HG03460 (cell line): ENCODE results near the gene TRMU.
"Not testable (repeated sequence)": the region's sequence is repeated elsewhere in the genome, so short reads cannot be mapped to it uniquely, and the experiment has no call there.

Source experiments
- ATAC-seq: cut with Tn5 transposase; IDR thresholded peaks from one replicate; pipeline ENCODE4 v1.9.1; 2021; ENCODE audit not compliant: unreplicated experiment

The TRMU gene

GRCh38 chr22:46382524-46382923, 47.0 kb downstream of the TRMU start:
- ATAC-seq = no peak

GRCh38 chr22:46386312-46386711, 50.8 kb downstream of the TRMU start:
- ATAC-seq = no peak

GRCh38 chr22:46387748-46388147, 52.2 kb downstream of the TRMU start:
- ATAC-seq = no peak

- no peak for ATAC-seq
Measured at GRCh38 chr22:46388647-46389046, 53.1 kb downstream of the TRMU start.

- no peak for ATAC-seq
Measured at GRCh38 chr22:46389081-46389480, 53.6 kb downstream of the TRMU start.

GRCh38 chr22:46390105-46390651, 54.7 kb downstream of the TRMU start:
- no peak for ATAC-seq

GRCh38 chr22:46390652-46391301, 55.3 kb downstream of the TRMU start:
- no peak for ATAC-seq

GRCh38 chr22:46391486-46392136, 56.1 kb downstream of the TRMU start:
- ATAC-seq = no peak

GRCh38 chr22:46392137-46392844, 56.8 kb downstream of the TRMU start:
- no peak for ATAC-seq

GRCh38 chr22:46393873-46394272, 58.4 kb downstream of the TRMU start:
- no peak for ATAC-seq

- no peak for ATAC-seq
Measured at GRCh38 chr22:46394622-46395021, 59.1 kb downstream of the TRMU start.

GRCh38 chr22:46395145-46395544, 59.6 kb downstream of the TRMU start:
- ATAC-seq = no peak

- ATAC-seq = not testable (repeated sequence)
Measured at GRCh38 chr22:46397049-46397448, 61.5 kb downstream of the TRMU start.

GRCh38 chr22:46397514-46397913, 62.0 kb downstream of the TRMU start:
- no peak for ATAC-seq

- ATAC-seq = no peak
Measured at GRCh38 chr22:46397951-46398350, 62.4 kb downstream of the TRMU start.

- ATAC-seq = no peak
Measured at GRCh38 chr22:46399251-46400024, 63.9 kb downstream of the TRMU start.

- ATAC-seq = no peak
Measured at GRCh38 chr22:46401370-46401769, 65.9 kb downstream of the TRMU start.

- no peak for ATAC-seq
Measured at GRCh38 chr22:46402505-46402904, 67.0 kb downstream of the TRMU start.

- ATAC-seq = not testable (repeated sequence)
Measured at GRCh38 chr22:46403880-46404279, 68.4 kb downstream of the TRMU start.

GRCh38 chr22:46405901-46406300, 70.4 kb downstream of the TRMU start:
- ATAC-seq = no peak

GRCh38 chr22:46406349-46406748, 70.8 kb downstream of the TRMU start:
- ATAC-seq = no peak
